Globus pallidus (tissue), 1 donor: ENCODE measurements around the gene PTGIS.

Source experiments
- DNase-seq: peaks from one replicate; pipeline ENCODE4 v3.0.0-alpha.2; 2015; ENCODE audit warnings: low spot score

PTGIS gene

GRCh38 chr20:49529470-49529869 lies 38.5 kb downstream of the PTGIS start:
- no peak for DNase-seq

- DNase-seq = no peak
These were observed 41.4 kb downstream of the PTGIS start for GRCh38 chr20:49526568-49526967.

DNA sequence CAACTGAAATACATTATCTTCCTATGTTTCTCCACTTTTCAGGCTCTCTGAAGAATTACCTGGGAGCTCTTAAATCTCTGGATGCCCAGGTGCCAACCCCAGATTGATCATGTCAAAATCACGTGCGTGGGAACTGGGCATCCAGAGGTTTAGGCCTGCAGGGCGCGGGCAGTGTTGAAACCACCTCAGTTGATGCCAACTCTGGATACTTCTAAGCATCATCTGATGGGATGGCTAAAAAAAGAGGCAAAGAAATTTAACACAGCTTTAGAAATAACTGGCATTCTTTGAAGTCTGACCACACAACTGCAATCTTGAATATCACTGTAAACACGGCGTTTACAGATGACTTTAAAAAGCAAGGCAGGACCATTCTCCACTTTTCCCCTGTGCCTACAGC lies 41.9 kb downstream of the PTGIS start:
- no peak for DNase-seq

DNA sequence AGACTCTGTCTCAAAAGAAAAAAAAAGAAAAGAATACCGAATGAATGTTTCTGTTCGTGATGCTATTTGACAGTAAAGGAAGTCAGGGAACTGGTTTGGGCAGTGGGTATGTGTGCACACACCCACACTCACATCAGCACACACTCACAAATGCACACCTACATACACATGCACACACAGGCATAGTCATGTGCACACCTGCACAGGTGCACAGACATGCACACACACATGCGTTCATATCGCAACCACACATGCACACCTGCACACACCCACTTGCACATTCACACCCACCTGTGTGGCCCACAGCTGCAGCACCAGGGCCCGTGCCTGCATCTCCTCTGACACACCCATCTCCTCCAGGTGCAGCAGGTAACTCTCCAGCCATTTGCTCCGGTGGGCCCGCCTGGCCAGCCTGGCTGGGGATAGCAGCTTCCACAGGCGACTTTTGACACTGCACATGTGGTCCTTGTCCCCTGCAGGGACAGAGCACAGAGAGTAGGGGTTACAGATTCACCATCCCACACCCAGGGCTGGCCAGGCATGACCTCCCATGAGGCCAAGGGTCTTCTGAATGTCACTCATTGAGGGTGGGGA lies 44.1 kb downstream of the PTGIS start:
- no peak for DNase-seq

DNA sequence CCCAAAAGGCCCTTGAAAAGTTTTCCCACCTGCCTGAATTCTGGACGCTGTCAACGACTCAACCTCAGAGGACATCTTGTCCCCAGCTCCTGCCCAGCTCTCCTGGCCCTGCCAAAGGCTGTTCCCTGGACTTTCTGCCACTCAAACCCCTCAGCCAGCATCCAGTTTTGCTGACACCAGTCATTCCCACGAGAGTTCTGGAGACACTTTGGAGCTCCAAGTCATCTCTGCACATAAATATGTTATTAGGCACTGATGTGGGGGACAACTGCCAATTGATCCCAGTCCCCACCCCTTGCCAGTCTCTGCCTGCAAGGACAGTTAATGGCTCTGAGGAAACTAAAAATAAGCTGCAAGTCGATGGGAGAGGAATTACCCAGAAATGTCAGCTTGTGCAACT lies 46.6 kb downstream of the PTGIS start:
- no peak for DNase-seq

DNA sequence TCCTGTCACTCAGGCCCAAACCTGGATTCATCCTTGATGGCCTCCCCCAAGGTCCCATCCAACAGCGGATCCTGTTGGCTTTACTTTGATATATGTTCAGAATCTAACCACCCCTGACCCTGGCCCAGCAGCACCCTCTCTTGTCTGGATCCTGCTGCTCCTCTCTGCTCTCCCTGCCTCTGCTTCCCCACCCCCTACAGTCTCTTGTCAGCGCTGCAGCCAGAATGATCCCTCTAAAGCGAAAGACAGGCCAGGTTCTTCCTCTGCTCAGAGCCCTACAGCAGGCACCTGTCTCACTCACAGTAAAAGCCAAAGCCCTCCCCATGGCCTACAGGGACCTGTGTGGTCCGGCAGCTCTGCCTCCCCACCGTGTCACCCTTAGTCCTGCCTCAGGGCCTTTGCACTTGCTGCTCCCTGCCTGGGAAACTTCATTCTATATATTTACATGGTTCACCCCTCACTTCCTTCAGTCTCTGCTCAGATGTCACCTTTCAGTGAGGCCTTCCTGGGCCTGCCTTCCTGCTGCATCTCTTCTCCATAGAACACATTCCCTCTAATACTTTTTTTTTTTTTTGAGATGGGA lies 48.1 kb downstream of the PTGIS start:
- DNase-seq = no peak

DNA sequence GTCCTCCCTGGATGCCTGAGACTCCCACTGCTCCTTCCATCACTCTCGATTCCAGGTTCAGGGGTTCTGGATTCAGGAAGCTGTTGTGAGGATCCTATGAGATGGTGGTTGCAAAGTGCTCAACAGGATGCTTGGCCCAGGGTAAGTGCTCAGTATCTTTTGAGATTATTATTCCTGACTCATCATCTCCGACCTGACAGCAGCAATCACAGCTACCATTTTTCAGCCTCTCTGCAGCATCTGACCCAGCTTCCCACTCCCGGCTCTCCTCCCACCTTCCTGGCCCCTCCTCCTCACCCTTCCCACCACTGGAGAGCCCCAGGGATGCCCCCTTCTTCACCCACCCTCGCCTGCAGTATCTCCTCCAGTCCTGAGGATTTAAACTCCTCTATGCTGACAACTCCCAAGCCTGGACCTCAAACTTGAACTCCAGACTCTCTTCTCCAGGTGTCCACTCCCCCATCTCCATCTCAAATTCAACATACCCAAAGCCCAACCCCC lies 48.7 kb downstream of the PTGIS start:
- DNase-seq = no peak

GRCh38 chr20:49518576-49518975 lies 49.4 kb downstream of the PTGIS start:
- no peak for DNase-seq

GRCh38 chr20:49517805-49518100 lies 50.2 kb downstream of the PTGIS start:
- no peak for DNase-seq

- DNase-seq = no peak
These were observed 50.8 kb downstream of the PTGIS start for GRCh38 chr20:49516916-49517804.

GRCh38 chr20:49515586-49515985 lies 52.4 kb downstream of the PTGIS start:
- no peak for DNase-seq

GRCh38 chr20:49513517-49513916 lies 54.4 kb downstream of the PTGIS start:
- DNase-seq = no peak

DNA sequence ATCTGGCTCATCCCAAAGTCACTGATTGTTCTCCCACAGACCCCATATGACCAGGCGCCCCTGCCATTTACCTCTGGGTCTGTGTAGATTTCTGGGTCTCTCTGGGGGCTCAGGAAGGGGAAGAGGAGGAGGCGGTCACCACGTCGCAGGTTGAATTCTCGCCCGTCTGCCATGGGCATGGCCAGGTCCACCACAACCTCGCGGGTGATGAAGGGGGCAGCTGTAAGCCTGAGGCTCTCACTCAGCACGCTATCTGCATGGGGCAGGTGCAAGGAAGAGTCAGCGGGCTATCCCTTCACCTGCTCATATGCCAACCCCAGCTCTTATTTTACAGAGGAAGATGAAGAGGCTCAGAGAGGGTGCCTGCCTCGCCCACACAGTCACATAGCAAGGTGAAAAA lies 54.9 kb downstream of the PTGIS start:
- no peak for DNase-seq

- DNase-seq = no peak
These were observed 56.0 kb downstream of the PTGIS start for GRCh38 chr20:49511788-49512525.

DNA sequence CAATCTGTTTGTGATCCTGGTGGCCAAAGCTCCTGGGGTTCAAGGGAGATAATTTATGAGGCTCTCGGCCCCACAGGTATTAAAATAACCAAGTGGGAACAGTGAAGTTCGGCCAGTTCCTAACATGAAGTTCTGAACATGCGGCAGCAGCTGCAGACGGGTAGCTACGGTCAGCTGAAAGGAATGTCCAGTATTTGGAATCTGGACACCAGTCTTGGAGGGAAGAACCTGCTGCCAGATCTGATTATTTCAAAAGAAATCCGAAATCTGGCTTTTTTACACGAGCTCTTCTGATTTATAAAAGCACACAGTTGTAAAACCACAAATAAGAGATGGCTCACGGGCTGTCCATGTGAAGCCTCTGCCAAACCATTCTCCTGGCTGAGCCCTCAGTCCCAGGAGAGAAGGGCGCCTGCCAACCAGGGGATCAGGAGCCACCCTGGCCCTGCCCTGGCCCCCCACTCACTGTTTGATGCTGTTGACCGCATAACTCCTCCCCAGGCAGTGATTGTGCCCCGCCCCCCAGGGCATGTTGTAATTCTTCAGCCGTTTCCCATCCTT lies 57.3 kb downstream of the PTGIS start:
- no peak for DNase-seq

GRCh38 chr20:49508435-49509199 lies 59.3 kb downstream of the PTGIS start:
- DNase-seq = peak; percentile 19

GRCh38 chr20:49507741-49508434 lies 60.0 kb downstream of the PTGIS start:
- no peak for DNase-seq

DNA sequence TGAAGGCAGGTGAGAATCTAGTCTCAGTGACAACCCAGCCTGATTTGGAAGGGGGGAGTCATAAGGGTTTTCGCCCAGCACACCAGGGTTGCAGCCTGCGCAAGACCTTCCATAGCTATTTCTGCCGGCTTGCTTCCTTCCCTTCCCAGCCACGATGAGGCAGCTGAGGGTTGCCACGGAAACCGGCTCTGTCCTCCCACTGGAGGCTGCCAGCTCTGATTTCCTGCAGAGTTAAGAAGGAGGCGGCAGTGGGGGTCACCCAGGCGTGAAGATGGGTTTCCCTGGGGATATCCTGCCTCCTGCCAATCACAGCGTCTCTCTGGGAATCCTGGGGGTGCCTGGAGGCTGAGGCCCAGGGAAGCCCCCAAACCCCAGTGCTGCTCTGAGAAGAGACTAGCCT lies 62.4 kb downstream of the PTGIS start:
- DNase-seq = peak; percentile 16

- no peak for DNase-seq
These were observed 64.8 kb downstream of the PTGIS start for GRCh38 chr20:49503176-49503575.

DNA sequence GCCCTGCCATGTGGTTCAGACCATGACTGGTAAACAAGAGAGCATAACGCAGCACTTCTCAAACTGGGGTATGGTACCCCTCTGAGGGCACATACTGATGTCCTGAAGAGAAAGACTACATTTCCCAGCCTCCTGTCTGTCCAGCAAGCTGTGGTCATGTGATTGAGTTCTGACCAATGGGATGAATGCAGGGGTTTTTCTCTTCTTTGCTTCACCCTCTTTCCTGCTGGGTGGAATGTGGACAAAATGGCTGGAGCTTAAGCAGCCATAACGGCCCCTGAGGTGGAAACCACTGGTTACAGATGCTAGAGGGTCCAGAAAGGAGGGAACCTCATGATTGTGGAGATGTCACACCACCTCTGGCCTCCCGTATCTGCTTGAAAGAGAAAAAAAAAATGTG lies 66.0 kb downstream of the PTGIS start:
- DNase-seq = no peak

- DNase-seq = no peak
These were observed 70.6 kb downstream of the PTGIS start for GRCh38 chr20:49497398-49497669.
